Tibial artery (tissue), 4 donors: ENCODE data around the gene ABI1.

Experiments used
- DNase-seq, 2 donors: peaks; one replicate each; pipeline ENCODE4 v3.0.0-alpha.2; 2019
- H3K27ac ChIP-seq, 2 donors: fragments of 200-600 bp; sonication (generic) in 1 of 2; 1 replicate in 1 of 2; 2 replicates in 1 of 2; pipeline ENCODE4 v1.5.1; 2018 to 2019; ENCODE audit warnings: mild to moderate bottlenecking in 1 of 2
- H3K27me3 ChIP-seq, 2 donors: fragments of 200-600 bp; sonication (generic) in 1 of 2; one replicate each; pipeline versions ENCODE4 v1.5.1 to v1.6.0; 2016 to 2019
- H3K36me3 ChIP-seq, 3 donors: fragments of 200-600 bp; sonication (generic) in 2 of 3; one replicate each; pipeline ENCODE4 v1.5.1; 2016 to 2019; ENCODE audit warnings: mild to moderate bottlenecking in 2 of 3
- H3K4me1 ChIP-seq, 4 donors: fragments of 200-600 bp; sonication (generic) in 2 of 4; 1 replicate in 3 of 4; 2 replicates in 1 of 4; pipeline ENCODE4 v1.5.1; 2016 to 2019
- H3K4me3 ChIP-seq, 2 donors: fragments of 200-600 bp; sonication (generic) in 1 of 2; 1 replicate in 1 of 2; 2 replicates in 1 of 2; pipeline ENCODE4 v1.5.1; 2018 to 2019; ENCODE audit warnings: mild to moderate bottlenecking in 2 of 2
- H3K9me3 ChIP-seq, 3 donors: fragments of 200-600 bp; sonication (generic) in 1 of 3; one replicate each; pipeline ENCODE4 v1.5.1; 2016 to 2019
- intact Hi-C: fragments of 100-400 bp; cut with DNase I; formaldehyde crosslinking; loops from one replicate; pipeline ENCODE4 v1.15.0; 2023; ENCODE audit warnings: low total_unique reads
- TF ChIP-seq, protein P1 (sequence below), 2 experiments: fragments of 200-600 bp in 1 of 2; fragments of 450-650 bp in 1 of 2; IDR thresholded peaks; one replicate each; pipeline ENCODE4 v1.5.1; 2017 to 2019; ENCODE audit warnings: antibody characterized with exemption in 2 of 2, mild to moderate bottlenecking in 1 of 2, moderate library complexity in 1 of 2

ABI1 gene

DNA sequence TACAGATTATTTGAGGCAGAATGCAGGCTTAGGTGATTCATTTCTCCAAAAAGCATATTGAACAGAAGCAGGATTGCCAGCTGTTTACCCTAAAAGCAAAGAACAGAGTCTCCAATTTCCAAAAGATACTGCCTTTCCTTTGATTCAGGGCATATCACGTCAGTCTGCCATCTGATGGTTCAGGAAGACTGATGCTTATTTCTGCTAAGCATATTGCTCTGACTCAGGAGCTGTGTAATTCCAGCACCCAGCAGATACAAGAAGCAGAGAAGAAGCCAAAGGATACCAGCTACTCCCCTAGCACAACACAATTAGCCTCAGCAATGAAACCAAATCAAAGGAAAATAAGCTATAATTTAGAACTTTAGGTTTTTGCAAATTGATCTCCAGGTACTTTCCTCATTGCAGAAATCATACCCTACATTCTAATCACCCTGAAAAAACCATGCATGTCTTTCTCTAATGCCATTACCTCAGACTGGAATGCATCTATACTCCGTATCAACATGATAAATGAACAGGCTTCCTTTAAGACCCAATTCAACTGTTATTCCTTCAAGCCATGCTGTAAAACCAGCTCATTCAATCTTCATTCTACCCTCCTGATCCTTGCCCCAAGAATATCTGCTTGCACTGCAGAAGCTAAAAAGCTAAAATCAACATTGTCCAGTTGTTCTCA, 55.1 kb downstream of the ABI1 start:
- Histone ChIP-seq H3K4me1 (peaks cover 0 to 34% (median 10%) of the 10 kb centered on the region in 4 donors), H3K4me3 (no peak overlapping the region), H3K36me3 (no peaks in the 10 kb centered on the region), H3K27ac (no peak overlapping the region), H3K9me3 (no peaks in the 10 kb centered on the region), H3K27me3 (no peaks in the 10 kb centered on the region)
- DNase-seq: no peak
- intact Hi-C loops: no loop called here
- TF ChIP-seq, protein P1, sequence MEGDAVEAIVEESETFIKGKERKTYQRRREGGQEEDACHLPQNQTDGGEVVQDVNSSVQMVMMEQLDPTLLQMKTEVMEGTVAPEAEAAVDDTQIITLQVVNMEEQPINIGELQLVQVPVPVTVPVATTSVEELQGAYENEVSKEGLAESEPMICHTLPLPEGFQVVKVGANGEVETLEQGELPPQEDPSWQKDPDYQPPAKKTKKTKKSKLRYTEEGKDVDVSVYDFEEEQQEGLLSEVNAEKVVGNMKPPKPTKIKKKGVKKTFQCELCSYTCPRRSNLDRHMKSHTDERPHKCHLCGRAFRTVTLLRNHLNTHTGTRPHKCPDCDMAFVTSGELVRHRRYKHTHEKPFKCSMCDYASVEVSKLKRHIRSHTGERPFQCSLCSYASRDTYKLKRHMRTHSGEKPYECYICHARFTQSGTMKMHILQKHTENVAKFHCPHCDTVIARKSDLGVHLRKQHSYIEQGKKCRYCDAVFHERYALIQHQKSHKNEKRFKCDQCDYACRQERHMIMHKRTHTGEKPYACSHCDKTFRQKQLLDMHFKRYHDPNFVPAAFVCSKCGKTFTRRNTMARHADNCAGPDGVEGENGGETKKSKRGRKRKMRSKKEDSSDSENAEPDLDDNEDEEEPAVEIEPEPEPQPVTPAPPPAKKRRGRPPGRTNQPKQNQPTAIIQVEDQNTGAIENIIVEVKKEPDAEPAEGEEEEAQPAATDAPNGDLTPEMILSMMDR (IDR thresholded peaks at IDR 0.05): no peak

DNA sequence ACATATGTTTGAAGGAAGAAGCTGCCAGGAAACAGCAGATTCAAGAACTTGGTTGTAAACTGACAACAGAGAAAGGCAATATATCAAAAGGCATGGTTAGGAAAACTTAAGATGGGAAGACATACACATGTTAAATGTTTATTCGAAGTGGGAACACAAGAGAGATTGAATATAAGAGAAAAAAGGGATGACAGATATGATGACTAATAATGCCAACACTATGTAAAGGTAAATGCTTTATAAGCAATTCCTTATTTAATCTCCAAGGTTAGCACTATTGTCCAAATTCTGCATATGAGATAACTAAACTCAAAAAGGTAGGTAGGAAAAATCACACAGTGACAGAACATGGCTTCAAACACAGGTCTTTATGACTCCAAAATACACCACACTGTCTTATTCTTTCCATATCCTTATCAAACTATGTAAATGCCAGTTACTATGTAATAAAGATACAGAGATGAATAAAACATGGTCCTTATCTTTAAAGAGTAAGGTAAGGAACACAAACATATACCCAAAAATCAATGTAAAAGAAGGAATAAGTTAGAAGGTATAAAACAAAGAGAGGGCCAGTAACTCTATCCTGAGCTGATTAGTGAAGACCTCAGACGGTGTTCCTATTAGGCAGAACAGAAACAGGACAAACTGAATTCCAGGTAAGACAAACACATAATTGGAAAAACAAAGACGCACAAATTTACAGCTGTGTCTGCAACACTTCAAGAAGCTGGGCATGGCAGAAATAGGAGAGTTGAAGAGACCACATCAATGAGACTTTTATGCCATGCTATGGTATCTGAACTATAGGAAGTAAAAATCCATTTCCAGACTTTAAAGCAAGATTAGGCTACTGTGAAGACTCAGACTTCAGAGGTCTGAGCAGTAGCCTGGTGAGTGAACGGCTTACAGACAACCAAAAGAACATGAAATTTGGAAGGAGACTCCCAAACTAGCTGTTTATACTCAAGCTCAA, 56.1 kb downstream of the ABI1 start:
- Histone ChIP-seq H3K27ac (no peak overlapping the region), H3K36me3 (no peaks in the 10 kb centered on the region), H3K4me3 (no peak overlapping the region), H3K9me3 (no peaks in the 10 kb centered on the region), H3K4me1 (peaks cover 0 to 30% (median 10%) of the 10 kb centered on the region in 4 donors), H3K27me3 (no peaks in the 10 kb centered on the region)
- intact Hi-C loops: no loop called here
- TF ChIP-seq, protein P1 (IDR thresholded peaks at IDR 0.05): no peak
- no peak for DNase-seq

DNA sequence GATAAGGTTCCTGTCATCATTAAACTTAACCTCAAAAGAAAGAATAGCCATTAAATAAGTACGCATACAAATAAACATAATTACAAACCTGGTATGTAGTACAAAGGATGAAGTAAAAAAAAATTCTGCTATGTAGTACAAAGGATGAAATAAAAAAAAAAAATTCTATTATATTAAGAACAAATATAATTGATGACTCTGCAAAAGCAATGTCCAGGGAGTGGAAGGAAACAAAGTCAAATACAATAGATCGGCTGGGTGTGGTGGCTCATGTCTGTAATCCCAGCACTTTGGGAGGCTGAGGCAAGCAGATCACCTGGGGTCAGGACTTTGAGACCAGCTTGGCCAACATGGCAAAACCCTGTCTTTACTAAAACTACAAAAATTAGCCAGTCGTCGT, 56.9 kb downstream of the ABI1 start:
- Histone ChIP-seq H3K36me3 (no peaks in the 10 kb centered on the region), H3K9me3 (no peaks in the 10 kb centered on the region), H3K27ac (no peak overlapping the region), H3K4me1 (peaks cover 0 to 33% (median 10%) of the 10 kb centered on the region in 4 donors), H3K27me3 (no peaks in the 10 kb centered on the region), H3K4me3 (no peak overlapping the region)
- DNase-seq: no peak
- intact Hi-C loops: no loop called here
- TF ChIP-seq, protein P1 (IDR thresholded peaks at IDR 0.05): no peak

DNA sequence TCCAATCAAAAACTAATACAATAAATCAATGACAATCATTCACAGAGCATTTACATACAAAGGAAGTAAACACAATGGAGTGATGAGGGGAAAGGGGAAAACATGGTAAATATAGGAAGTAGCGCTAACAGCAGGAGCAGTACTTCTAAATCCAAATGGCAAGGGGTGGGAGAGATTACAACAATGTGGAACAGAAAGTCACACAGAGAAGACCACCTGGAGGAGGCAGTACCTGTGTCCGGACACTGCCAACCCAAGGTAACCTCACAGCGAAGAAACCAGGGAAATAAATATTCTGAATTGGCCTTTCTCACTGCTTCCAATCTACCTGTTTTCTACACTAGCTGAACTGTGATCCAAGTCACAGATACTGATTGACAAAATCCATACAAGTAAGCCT, 58.2 kb downstream of the ABI1 start:
- Histone ChIP-seq H3K27me3 (no peaks in the 10 kb centered on the region), H3K4me1 (peaks cover 0 to 33% (median 10%) of the 10 kb centered on the region in 4 donors), H3K27ac (no peak overlapping the region), H3K9me3 (no peaks in the 10 kb centered on the region), H3K4me3 (no peak overlapping the region), H3K36me3 (no peaks in the 10 kb centered on the region)
- TF ChIP-seq, protein P1 (IDR thresholded peaks at IDR 0.05): no peak
- no peak for DNase-seq
- intact Hi-C loops: no loop called here

DNA sequence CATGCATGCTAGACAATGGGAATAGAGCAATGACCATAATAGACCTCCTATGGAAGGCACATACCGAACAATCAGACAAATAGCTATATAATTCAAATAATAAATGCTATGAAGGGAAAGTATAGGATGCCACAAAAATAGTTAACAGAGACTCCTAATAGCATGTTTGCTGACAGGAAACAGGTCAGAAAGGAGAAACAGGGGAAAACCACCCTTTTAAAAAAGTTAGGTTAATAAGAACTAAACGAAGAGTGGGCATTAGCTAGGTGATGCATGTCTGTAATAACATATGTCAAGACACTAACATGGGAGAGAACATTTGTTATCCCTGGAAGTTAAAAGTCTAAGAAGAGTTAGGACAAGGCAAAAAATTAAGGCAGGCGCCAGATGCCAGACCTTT, 58.9 kb downstream of the ABI1 start:
- DNase-seq: no peak
- no peaks in the 10 kb centered on the region for H3K27me3 ChIP-seq
- H3K4me1 ChIP-seq: peaks cover 0 to 33% (median 10%) of the 10 kb centered on the region in 4 donors
- TF ChIP-seq, protein P1 (IDR thresholded peaks at IDR 0.05): no peak
- intact Hi-C loops: no loop called here
- H3K4me3 ChIP-seq: no peak overlapping the region
- H3K36me3 ChIP-seq: no peaks in the 10 kb centered on the region
- no peak overlapping the region for H3K27ac ChIP-seq
- no peaks in the 10 kb centered on the region for H3K9me3 ChIP-seq
